ENCODE results near the gene INA.

GRCh38 chr10:103278862-103279298 is 1.9 kb downstream of the INA start:
- no peak for TF ChIP-seq POLR2A (IDR thresholded peaks at IDR 0.05)
- no peak for TF ChIP-seq CTCF (IDR thresholded peaks at IDR 0.05)

All from suprapubic skin (tissue), 3 donors.